PC-3 (cell line): ENCODE data around the gene RPL32.

ENCODE experiments used
- CTCF ChIP-seq: fragments of 300-600 bp; sonication (generic); conservative IDR thresholded peaks from 2 replicates; pipeline ENCODE4 v1.5.1; 2017; ENCODE audit warnings: antibody characterized with exemption, low read depth, mild to moderate bottlenecking, low read length
- EZH2 ChIP-seq: fragments of 300-600 bp; sonication (generic); IDR thresholded peaks from one replicate; pipeline ENCODE4 v1.6.1; 2017; ENCODE audit warnings: antibody characterized with exemption, mild to moderate bottlenecking, low read length; ENCODE audit not compliant: unreplicated experiment
- EZH2phosphoT487 ChIP-seq: fragments of 300-600 bp; sonication (generic); IDR thresholded peaks from 2 replicates; pipeline ENCODE4 v1.6.1; 2018; ENCODE audit warnings: mild to moderate bottlenecking, antibody characterized with exemption, low read length, borderline replicate concordance

GRCh38 chr3:12799525-12800440 lies 41.6 kb downstream of the RPL32 start:
- TF ChIP-seq CTCF (no peak), EZH2 (no peak), EZH2phosphoT487 (no peak)
